HEK293 (cell line): ENCODE results near the gene AUH.

Experiments used
- TCF7L2 ChIP-seq: IDR thresholded peaks from 2 replicates; pipeline ENCODE4 v1.6.1; 2011; ENCODE audit warnings: low read depth, mild to moderate bottlenecking, inconsistent platforms, low read length, moderate library complexity, borderline replicate concordance
- ZNF266 ChIP-seq: fragments of 450-650 bp; formaldehyde crosslinking; IDR thresholded peaks from 2 replicates; pipeline ENCODE4 v1.5.1; 2016; ENCODE audit warnings: missing biosample characterization, missing genetic modification characterization, low read depth
- TF ChIP-seq, protein P1 (sequence below): fragments of 450-650 bp; formaldehyde crosslinking; IDR thresholded peaks from 2 replicates; pipeline ENCODE4 v1.5.1; 2016; ENCODE audit warnings: missing biosample characterization, missing genetic modification characterization

DNA sequence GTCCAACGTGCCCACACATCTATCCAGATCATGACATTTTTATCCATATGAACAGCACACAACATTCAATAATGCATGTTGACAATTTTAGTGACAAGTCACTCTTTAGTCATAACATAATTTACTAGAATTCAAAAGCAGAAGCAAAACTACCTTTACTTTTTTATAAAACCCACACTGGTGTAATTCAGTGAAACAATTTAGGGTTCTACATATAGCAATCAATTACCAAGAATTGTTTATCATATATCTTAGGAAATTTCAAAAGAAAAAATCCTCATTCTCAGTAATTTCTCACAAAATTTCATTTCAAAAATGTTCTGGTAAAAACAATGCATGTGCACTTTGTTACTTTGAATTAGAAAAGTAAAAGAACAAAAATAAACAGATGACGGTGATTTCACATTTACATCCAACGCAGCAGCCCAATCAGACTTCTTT, 12.6 kb downstream of the AUH start:
- no peak for TF ChIP-seq TCF7L2
- TF ChIP-seq, protein P1, sequence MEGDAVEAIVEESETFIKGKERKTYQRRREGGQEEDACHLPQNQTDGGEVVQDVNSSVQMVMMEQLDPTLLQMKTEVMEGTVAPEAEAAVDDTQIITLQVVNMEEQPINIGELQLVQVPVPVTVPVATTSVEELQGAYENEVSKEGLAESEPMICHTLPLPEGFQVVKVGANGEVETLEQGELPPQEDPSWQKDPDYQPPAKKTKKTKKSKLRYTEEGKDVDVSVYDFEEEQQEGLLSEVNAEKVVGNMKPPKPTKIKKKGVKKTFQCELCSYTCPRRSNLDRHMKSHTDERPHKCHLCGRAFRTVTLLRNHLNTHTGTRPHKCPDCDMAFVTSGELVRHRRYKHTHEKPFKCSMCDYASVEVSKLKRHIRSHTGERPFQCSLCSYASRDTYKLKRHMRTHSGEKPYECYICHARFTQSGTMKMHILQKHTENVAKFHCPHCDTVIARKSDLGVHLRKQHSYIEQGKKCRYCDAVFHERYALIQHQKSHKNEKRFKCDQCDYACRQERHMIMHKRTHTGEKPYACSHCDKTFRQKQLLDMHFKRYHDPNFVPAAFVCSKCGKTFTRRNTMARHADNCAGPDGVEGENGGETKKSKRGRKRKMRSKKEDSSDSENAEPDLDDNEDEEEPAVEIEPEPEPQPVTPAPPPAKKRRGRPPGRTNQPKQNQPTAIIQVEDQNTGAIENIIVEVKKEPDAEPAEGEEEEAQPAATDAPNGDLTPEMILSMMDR, result no peak
- TF ChIP-seq ZNF266 (tag by site-specific recombination), result no peak
